Right ventricle myocardium inferior (tissue), 1 donor: ENCODE data around the gene SCFD1. TPM values are rescaled to one million over a fixed set of nuclear protein-coding genes. Genes with fewer than 3 reads are reported as not detected.
"Not testable (repeated sequence)": the region's sequence is repeated elsewhere in the genome, so short reads cannot be mapped to it uniquely, and the experiment has no call there.

Experiments used
- ATAC-seq: fragments of 200-7000 bp; cut with Tn5 transposase; one replicate; pipeline ENCODE4 v1.9.1; 2020; ENCODE audit warnings: mild to moderate bottlenecking, moderate library complexity
- DNase-seq: peaks from one replicate; pipeline ENCODE4 v3.0.0; 2021; ENCODE audit errors: missing footprints
- intact Hi-C: fragments of 100-400 bp; cut with DNase I; formaldehyde crosslinking; loops from one replicate; pipeline ENCODE4 v1.11.0; 2022
- long read RNA-seq: library from polyadenylated mRNA; unstranded; transcript quantifications from one replicate; pipeline ENCODE4 v2.0.0, GENCODE V29; 2021
- total RNA-seq: library from RNA; stranded (reverse); fragmentation: NEBNext Ultra II Directional; extraction: Animal tissue kit (Norgen Biotek cat#: 25700); gene quantifications from one replicate; pipeline ENCODE4 v1.2.1, GENCODE V29; 2021
- donor health status: DM: no; HTN: yes; CAD: no; lungs with severe emphysema.

Gene SCFD1, protein sequence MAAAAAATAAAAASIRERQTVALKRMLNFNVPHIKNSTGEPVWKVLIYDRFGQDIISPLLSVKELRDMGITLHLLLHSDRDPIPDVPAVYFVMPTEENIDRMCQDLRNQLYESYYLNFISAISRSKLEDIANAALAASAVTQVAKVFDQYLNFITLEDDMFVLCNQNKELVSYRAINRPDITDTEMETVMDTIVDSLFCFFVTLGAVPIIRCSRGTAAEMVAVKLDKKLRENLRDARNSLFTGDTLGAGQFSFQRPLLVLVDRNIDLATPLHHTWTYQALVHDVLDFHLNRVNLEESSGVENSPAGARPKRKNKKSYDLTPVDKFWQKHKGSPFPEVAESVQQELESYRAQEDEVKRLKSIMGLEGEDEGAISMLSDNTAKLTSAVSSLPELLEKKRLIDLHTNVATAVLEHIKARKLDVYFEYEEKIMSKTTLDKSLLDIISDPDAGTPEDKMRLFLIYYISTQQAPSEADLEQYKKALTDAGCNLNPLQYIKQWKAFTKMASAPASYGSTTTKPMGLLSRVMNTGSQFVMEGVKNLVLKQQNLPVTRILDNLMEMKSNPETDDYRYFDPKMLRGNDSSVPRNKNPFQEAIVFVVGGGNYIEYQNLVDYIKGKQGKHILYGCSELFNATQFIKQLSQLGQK
- 42.5 TPM for total RNA-seq
- long read RNA-seq, partial matches to known transcripts, result 0 of 5 reads
- long read RNA-seq, other reads (novel, unspliced or antisense), result 0 of 5 reads

DNA sequence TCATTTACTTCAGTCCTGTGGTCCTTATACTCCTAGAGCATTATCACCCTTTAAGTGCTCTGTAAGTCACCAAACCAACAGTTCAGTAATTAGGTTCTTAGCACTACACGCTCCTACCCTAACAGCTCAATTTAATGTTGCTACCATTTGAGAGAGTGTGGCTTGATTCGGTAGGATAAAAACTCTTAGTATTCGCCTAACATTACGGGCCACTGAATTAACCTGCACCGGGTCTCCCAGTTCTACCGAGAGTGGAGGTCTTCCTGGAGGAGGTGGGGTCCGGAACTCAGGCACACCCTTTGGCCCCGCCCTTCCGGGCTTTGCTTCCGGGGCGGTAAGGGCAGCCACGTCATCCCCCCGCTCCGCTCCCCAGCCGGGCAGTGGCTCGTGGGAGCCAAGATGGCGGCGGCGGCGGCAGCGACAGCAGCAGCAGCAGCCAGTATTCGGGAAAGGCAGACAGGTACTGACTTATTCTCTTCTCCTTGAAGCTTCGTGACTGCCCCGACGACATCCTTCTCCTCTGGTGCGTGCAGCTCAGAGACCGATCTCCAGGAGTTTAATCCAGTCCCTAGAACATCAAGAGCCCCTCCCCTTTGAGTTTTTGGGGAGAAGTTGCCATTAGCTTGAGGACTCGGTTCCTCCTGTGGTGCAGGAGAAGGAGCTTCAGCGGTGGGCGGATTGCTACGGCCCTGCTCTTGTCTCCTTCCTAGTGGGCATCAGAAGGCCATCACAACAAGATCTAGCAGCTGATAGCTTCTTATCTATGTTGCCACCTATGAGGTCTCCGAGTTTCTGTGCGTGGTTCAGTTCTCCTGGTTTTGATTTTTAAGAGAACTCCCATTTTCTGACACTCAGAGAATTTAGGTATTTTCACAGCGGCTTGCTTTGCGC lies at the start of gene SCFD1:
Gene SCFD1, plus strand, starts transcription at position 380 of the 891 bp plus-strand sequence. Its CDS starts 20 bp downstream, at position 400.
- intact Hi-C loops, result no loop called here
- ATAC-seq, result peak; percentile 99
- DNase-seq, result peak; percentile 98

DNA sequence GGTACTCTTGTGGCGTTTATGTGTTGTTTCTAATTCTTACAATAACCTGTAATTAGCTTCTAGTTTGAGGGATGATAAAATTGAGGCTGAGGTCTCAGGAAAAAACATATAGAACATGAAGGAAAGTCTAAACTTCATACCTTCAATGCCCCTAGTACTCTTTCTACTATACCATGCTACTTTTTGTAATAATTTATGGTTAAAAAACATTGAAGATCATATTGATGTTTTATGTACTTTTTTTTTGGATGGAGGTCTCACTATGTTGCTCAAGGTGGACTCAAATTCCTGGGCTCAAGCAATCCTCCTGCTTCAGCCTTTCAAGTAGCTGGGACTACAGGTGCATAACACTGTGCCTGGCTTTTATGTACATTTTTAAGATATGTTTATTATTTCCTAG lies 49.3 kb upstream of the SCFD1 start:
- ATAC-seq (no peak), DNase-seq (no peak)
- intact Hi-C loops, result no loop called here

DNA sequence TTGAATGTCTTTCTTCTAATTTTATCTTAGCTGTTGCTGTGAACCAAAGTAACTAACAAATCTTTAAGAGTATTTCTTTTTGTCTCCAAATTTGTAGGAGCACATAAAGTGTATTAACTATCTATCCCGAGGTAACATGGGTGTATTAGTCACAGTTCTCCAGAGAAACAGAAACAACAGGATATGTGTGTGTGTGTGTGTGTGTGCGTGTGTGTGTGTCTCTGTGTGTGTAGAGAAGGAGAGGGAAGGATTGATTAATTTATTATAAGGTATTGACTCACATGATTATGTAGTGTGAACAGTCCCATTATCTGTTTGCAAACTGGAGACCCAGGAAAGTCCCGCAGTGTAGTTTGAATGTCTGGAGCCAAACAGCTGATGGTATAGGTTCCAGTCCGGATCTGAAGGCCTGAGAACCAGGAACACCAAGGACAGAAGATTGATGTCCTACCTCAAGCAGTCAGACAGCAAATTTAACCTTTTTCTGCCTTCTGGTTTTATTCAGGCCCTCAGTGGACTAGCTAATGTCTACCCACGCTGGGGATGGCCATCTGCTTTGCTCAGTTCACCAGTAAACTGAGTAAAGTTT lies 48.8 kb upstream of the SCFD1 start:
- no peak for DNase-seq
- intact Hi-C loops, result no loop called here
- ATAC-seq, result no peak

DNA sequence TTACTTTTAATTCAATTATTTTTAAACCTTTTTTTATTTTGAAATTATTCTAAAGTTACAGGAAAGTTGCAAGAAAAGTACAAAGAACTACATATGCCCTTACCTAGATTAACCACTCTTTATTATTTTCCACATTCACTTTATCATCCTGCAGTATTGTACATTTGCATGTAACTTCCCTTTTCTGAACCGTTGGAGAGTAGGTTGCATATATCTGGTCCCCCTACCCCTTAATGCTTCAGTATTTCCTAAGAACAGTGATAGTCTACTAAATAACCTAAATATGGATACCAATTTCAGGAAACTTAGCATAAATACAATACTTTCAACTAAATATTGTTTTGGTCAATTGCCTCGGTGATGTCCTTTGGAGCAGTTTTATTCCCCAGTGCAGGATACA lies 48.2 kb upstream of the SCFD1 start:
- ATAC-seq (no peak), DNase-seq (no peak)
- intact Hi-C loops, result no loop called here

DNA sequence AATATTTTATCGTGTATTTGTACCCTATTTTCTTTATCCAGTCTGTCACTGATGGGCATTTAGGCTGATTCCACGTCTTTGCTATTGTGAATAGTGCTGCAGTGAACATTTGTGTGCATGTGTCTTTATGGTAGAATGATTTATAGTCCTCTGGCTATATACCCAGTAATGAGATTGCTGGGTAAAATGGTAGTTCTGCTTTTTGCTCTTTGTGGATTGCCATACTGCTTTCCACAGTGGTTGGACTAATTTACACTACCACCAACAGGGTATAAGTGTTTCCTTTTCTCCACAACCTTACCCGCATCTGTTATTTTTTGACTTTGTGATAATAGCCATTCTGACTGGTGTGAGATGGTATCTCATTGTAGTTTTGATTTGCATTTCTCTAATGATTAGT lies 47.3 kb upstream of the SCFD1 start:
- intact Hi-C loops, ATAC-seq, DNase-seq: not testable (repeated sequence)

DNA sequence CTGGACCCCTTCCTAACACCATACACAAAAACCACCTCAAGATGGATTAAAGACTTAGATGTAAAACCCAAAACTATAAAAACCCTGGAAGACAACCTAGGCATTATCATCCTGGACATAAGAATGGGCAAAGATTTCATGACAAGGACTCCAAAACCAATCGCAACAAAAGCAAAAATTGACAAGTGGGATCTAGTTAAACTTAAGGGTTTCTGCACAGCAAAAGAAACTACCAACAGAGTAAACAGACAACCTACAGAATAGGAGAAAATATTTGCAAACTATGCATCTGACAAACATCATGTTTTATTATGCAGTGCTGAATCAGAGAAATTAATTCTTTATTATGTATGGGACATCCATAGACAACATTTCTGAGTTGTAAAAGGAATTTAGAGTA lies 45.8 kb upstream of the SCFD1 start:
- DNase-seq, intact Hi-C loops, ATAC-seq: not testable (repeated sequence)

DNA sequence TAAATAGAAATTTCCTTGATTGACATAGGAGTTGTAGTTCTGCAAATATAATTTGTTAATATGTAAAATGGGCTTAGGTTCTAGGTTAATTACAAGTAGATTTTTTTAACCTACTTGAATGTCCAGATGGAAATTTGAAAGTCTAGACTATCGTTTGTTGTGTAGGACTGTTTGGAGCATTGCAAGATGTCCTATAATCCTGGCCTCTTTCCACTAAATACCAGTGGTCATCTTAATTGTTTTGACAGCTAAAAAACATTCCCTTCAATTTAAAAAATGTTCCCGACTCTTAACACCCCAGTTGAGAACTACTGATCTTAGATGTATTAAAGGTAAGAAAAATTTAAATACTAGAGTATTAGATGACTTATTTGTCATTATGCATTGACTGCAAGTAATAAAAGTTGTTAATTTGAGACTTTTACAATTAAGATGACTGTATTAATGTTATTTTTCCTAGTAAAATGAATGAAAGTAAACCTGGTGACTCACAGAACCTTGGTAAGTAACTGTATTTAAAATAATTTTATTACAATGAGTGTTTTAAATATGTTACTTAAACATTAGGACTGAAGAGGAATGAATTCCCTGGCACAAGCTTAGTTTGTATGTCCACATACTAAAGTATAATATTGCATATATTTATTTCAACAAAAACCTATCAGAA lies 41.4 kb upstream of the SCFD1 start:
- DNase-seq, result no peak
- ATAC-seq, result no peak
- intact Hi-C loops, result no loop called here

DNA sequence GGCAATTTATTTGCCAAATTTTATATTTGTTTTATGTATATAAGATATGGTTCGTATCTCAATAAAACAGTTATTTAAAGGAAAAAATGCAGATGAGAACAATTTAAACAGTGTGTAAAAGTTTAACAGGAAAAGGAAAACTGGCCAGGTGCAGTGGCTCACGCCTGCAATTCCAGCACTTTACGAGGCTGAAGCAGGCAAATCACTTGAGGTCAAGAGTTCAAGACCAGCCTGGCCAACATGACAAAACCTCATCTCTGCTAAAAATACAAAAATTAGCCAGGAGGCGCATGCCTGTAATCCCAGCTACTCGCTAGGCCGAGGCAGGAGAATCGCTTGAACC lies 40.9 kb upstream of the SCFD1 start:
- no peak for ATAC-seq
- intact Hi-C loops, result no loop called here
- DNase-seq, result no peak

DNA sequence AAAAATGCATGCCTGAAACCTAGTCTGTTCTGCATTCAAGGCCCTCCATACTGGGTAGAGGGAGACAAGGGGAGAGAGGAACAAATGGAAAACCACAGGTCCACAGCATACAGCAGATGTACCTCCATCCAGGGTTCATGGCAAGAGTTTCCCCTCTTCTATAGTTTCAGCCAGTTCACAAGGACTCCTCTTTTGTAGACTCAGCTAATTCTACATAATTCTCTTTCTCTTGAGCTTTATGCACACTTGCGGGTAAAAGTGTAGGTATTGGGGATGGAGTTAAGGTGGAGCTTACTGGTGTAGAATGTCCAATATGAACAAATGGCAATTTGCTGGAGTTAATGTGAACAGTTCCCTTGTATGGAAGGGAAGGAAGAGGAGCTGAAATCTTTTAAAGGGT lies 39.7 kb upstream of the SCFD1 start:
- intact Hi-C loops, result no loop called here
- no peak for ATAC-seq
- no peak for DNase-seq

DNA sequence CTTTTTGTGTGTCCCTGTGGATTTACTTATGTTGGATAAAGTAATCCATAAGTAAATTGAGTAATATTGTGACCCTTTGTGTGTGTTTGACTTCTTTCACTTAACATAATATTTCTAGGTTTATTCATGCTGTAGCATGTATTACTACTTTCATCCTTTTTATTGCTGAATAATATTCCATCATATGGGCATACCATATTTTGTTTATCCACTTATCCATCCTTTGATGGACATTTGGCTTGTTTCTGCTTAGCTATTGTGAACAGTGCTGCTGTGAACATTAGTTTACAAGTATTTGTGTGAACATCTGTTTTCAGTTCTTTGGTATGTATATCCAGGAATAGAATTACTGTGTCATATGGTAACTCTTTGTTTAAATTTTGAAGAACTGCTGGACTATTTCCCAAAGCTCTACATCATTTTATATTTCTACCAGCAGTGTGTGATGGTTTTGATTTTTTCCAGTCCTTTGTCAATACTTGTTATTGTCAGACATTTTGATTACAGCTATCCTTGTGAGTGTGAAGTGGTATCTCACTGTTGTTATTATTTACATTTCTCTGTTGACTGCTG lies 38.0 kb upstream of the SCFD1 start:
- DNase-seq (no peak), ATAC-seq (no peak)
- intact Hi-C loops, result no loop called here

DNA sequence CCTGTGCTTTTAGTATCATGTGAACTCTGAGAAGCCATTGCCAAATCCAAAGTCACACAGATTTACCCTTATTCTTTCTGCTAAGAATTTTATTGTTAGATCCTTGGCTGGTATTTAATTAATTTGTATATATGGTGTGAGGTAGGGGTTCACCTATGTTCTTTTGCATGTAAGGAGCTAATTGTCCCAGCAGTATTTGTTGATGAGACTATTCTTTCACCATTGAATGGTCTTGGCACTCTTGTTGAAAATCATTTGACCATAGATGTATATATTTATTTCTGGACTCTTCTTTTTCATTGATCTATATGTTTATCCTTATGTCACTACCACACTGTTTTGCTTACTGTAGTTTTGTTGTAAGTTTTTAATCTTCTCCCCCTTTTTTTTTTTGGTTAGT lies 36.9 kb upstream of the SCFD1 start:
- intact Hi-C loops, result no loop called here
- no peak for ATAC-seq
- no peak for DNase-seq

DNA sequence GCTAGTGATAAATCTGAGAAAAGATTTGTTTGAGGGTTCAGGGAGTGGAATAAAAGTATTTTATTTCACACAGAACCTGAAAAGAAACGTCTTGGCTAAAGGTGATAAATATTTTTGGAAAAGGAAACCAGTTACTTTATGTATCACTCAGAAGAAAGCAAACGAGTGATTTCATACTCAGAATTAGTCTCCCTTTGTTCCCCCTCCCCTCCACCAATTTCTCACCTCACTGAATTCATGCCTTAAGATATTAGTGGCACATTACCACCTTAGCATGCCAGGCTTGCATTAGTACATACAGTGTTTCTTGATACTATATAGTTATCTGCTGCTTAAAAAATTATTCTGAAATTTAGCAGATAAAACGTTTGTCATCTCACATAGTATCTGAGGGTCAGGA lies 35.0 kb upstream of the SCFD1 start:
- intact Hi-C loops, result no loop called here

DNA sequence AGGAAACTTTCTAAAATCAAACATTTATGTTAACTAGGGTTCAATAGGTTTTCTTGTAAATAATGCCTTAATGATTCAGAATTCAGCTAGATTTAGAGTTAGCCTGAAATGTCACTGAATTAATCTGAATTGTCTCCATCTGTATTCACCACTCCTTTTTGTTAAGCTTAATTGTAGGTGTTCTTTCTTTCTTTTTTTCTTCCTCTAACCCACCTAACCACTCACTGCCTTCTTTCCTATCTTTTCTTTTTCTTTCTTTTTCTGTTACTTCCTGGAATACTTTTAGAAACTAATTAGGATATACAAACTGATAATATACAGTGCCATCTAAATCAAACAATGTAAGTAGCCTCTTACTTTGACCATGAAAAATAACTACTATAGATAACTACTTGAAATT lies 33.2 kb upstream of the SCFD1 start:
- ATAC-seq, result no peak
- intact Hi-C loops, result no loop called here
- no peak for DNase-seq

More for the DNA sequence above, 35.0 kb upstream of the SCFD1 start:
- ATAC-seq (no peak), DNase-seq (no peak)

DNA sequence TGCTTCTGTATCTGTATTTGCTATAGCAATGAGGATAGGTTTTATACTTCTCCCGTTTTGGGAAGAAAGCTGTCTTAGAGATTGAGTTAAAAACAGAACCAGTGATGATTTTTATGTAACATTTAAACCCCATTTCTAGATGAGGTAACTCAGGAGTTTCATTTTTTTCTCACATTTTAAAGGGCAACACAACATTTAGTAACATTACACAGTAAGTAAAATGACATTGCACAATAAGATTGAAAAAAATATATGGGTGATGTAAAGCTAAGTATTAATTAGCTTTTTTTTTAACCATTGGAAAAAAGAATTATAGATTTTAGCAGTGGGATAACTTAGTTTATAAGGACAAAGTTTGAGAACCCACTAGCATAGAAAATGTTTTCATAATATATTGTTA lies 25.2 kb upstream of the SCFD1 start:
- intact Hi-C loops, result no loop called here
- no peak for DNase-seq
- no peak for ATAC-seq

DNA sequence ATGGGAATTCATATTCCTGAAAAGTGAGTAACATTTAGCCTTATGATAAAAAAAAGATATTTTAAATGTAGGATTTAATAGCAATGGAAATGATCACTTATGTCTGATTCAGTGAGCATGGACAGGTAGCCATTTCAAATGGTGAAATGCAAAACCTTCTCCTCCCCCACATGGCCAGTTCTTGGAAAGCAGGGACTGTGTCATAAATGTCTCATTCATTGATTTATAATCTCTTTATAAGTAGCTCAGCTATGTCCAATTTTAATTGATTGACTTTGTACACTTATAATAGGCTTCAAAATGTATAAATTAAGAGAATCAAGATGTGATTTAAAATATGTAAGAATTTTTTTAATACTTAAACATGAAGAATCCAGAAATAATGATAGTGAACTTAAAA lies 24.6 kb upstream of the SCFD1 start:
- ATAC-seq (no peak), DNase-seq (no peak)
- intact Hi-C loops, result no loop called here

DNA sequence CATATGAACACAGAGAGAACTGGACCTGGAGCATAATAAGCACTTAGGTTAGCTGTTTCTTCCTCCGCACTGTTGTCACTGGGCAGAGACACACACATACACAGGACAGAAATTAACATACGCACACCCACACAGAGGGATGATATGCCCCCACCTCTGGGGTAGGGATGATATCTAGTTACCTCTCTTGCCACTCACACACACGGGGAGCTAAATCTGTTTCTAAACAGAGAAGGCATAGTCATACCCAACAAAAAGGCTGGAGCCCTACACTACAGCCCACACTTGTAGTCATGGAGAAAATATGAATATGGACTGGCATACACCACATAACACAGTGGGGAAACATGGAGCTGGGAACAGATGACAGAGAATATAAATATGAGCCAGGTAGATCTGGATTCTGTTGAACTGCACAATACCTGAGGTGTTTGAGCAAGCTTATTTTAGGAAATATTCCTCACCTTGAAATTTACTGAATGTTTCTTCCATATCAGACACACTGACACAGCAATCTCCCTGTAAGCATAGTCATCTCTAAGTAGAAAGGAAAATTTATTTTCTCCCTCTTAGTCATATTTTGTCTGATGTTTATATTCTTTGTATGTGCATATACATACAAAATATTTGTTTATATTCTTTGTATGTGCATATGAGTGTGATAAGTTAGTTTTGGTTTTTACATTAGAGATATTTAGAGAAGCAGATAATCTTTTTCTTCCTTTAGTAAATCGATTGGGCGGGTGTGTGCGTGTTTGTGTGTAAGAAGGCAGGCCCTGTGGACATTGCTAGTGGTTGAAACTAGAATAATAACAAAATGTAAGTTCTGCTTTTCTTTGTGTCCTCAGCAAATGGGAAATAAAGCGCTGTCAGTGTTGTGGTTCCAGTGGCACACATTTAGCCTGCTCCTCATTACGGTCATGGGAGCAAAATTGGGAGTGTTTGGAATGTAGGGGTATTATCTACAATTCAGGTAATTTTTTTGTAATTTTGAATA lies 20.9 kb upstream of the SCFD1 start:
- intact Hi-C loops, result no loop called here
- no peak for DNase-seq
- ATAC-seq, result no peak

DNA sequence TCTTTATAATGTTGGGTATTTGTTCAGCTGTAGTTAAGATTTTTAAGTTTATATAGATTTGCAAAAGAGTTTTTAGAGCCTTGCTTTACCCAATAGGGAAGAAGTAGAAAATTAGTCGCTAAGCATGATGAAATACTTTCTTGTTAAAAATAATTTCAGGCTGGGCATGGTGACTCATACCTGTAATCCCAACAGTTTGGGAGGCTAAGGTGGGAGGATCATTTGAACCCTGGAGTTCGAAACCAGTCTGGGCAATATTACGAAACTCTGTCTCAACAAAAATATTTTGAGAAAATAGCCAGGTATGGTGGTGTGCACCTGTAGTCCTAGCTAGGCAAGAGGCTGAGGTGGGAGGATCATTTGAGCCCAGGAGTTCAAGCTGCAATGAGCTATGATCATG lies 18.7 kb upstream of the SCFD1 start:
- DNase-seq (no peak), ATAC-seq (no peak)
- intact Hi-C loops, result no loop called here
